Measurements from ENCODE around the gene WDR59.
A peak's percentile ranks its signal among the peaks of the same experiment; 100 is the strongest.
"Not testable (repeated sequence)": the region's sequence is repeated elsewhere in the genome, so short reads cannot be mapped to it uniquely, and the experiment has no call there.

The WDR59 gene

DNA sequence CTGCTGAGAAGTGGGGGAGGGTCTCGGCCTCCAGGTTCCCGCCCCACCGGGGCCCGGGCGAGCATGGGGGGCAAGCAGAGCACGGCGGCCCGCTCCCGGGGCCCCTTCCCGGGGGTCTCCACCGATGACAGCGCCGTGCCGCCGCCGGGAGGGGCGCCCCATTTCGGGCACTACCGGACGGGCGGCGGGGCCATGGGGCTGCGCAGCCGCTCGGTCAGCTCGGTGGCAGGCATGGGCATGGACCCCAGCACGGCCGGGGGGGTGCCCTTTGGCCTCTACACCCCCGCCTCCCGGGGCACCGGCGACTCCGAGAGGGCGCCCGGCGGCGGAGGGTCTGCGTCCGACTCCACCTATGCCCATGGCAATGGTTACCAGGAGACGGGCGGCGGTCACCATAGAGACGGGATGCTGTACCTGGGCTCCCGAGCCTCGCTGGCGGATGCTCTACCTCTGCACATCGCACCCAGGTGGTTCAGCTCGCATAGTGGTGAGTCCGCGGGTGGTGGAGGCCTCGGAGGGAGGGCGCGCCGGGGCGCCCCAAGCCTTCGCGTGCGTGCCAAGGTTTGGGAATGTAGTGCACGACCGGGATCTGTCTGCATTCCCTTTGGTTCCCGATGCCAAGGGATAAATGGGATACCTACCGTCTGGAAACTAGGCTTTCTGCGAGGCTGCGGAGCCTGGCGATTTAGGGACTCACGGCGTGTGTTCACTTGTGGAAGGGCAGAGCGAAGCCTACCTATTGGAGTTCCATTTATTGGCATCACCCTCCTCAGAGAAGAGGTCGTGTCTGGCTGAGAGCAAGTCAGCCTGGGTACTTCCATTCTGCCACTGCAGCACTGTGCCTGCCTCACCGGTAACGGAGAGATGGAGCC is 14.9 kb upstream of the WDR59 start:
- peak overlapping the region; percentile 99 for H3K9ac ChIP-seq
- no peak for TF ChIP-seq Cebpa-rat (IDR thresholded peaks at IDR 0.05)
- H3K4me1 ChIP-seq, result peaks cover 46% of the 10 kb centered on the region
- H3K27me3 ChIP-seq, result no peaks in the 10 kb centered on the region
- H3K9me3 ChIP-seq, result no peaks in the 10 kb centered on the region
- peaks cover 55% of the 10 kb centered on the region for H4K20me1 ChIP-seq
- H3K36me3 ChIP-seq, result peaks cover 18% of the 10 kb centered on the region
- H3K27ac ChIP-seq, result peak overlapping the region; percentile 99
- peak overlapping the region; percentile 97 for H3K4me2 ChIP-seq
- H3K4me3 ChIP-seq, result peak overlapping the region; percentile 99

DNA sequence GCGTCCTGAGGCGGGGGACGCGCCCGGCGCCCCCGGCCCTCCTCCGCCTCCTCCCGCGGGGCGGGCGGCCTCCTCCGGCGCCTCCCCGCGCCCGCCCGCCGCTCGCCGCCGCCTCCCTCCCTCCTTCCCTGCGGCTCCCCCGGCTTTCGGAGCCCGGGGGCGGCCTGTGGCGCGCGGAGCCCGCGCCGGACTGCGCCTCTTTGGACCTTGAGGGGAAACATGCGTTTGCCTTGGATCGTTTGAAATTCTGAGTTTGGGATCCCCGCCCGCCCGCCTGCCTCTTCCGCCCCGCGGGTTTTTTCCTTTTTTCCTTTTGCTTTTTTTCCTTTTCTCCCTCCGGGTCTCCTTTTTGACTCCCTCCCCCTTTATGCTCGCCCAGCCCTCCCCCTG is 14.3 kb upstream of the WDR59 start:
- Histone ChIP-seq H3K27me3 (no peaks in the 10 kb centered on the region), H3K4me3 (peak overlapping the region; percentile 99), H3K4me2 (peak overlapping the region; percentile 97), H3K9me3 (no peaks in the 10 kb centered on the region), H4K20me1 (peaks cover 49% of the 10 kb centered on the region), H3K4me1 (peaks cover 40% of the 10 kb centered on the region), H3K27ac (peak overlapping the region; percentile 99), H3K9ac (peak overlapping the region; percentile 99), H3K36me3 (peaks cover 12% of the 10 kb centered on the region)
- no peak for TF ChIP-seq Cebpa-rat (IDR thresholded peaks at IDR 0.05)

DNA sequence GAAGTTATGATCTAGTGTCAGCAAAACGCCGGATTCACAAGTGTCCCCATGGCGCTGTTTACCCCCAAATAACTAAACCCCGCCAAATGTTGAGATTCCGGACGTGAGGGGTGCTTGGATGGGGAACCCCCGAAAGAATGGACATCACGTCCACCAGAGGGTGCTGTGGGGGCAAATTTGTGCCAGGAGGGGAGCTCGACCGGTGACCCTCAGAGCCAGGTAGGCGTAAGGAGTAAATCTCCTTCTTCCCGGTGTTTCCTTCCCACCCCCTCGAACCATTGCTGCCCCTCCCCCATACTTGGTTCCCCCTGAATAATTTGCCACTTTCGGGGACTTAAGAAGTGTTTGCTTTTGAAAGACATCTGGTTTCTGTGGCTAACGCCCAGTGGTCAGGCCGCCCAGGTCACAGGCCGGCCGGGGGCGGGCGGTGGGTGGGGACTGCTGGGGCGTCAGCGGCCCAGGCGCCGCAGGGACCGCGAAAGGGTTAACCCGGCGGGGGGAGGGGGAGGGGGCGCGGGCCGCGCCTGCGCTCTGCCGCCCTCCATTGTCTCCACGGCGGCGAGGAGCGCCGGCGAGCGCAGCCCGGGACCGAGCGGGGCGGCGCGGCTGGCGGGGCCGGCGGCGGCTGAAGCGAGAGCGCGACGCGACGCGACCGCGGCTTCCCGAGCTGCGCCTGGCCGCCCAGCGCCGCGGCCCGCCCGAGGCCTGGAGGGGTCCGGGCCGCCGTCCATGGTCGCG is 13.7 kb upstream of the WDR59 start, which contains the start of gene ZNRF1:
ZNRF1 (plus strand) TSS at position 544 of the 738 bp plus-strand sequence. CDS start 648 bp downstream, outside the sequence.
- peak within 1 kb of the TSS; percentile 97 for H3K4me2 ChIP-seq
- peaks cover 34% of the 10 kb centered on the region for H3K4me1 ChIP-seq
- peak within 1 kb of the TSS; percentile 99 for H3K27ac ChIP-seq
- peak within 1 kb of the TSS; percentile 99 for H3K4me3 ChIP-seq
- no peak for TF ChIP-seq Cebpa-rat (IDR thresholded peaks at IDR 0.05)
- H4K20me1 ChIP-seq, result peaks cover 43% of the 10 kb centered on the region
- H3K9ac ChIP-seq, result peak within 1 kb of the TSS; percentile 99
- peaks cover 6% of the 10 kb centered on the region for H3K36me3 ChIP-seq
- H3K27me3 ChIP-seq, result no peaks in the 10 kb centered on the region
- H3K9me3 ChIP-seq, result no peaks in the 10 kb centered on the region

DNA sequence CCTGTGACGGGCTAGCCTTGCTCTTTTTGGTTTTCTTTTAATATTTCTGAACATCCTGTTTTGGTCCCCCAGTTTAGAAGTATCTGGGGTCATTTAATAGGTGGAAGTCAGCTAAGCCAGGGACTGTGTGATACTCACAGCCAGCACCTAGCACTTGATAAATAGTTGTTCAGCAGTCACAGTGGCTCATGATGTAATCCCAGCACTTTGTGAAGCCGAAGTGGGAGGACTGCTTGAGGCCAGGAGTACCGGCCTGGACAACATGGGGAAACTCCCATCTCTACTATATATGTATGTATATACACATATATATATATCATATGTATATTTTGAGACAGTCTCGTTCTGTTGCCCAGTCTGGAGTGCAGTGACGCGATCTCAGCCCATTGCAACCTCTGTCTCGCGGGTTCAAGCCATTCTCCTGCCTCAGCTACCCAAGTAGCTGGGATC is 12.1 kb upstream of the WDR59 start:
- H3K9me3 ChIP-seq, result no peaks in the 10 kb centered on the region
- no peak overlapping the region for H3K9ac ChIP-seq
- no peak overlapping the region for H3K4me2 ChIP-seq
- H3K27ac ChIP-seq, result no peak overlapping the region
- H3K27me3 ChIP-seq, result no peaks in the 10 kb centered on the region
- H3K4me3 ChIP-seq, result no peak overlapping the region
- peaks cover 28% of the 10 kb centered on the region for H4K20me1 ChIP-seq
- H3K4me1 ChIP-seq, result peaks cover 18% of the 10 kb centered on the region
- H3K36me3 ChIP-seq, result no peaks in the 10 kb centered on the region
- no peak for TF ChIP-seq Cebpa-rat (IDR thresholded peaks at IDR 0.05)

DNA sequence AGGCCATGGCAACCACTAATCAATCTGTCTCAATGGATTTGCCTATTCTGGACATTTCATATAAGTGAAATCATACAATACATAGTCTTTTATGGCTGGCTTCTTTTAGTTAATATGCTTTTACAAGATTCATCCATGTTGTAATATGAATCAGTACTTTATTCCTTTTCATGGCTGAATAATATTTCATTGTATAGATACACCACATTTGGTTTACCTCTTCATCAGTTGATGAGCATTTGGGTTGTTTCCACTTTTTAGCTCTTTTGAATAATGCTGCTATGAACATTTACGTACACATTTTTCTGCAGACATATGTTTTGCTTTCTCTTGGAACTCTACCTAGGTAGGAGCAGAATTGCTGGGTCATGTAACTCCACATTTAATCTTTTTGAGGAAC is 11.1 kb upstream of the WDR59 start:
- Histone ChIP-seq H3K4me2 (no peak overlapping the region), H3K36me3 (no peaks in the 10 kb centered on the region), H3K9me3 (no peaks in the 10 kb centered on the region), H3K27ac (no peak overlapping the region), H3K27me3 (no peaks in the 10 kb centered on the region), H3K9ac (no peak overlapping the region), H3K4me1 (peaks cover 8% of the 10 kb centered on the region), H3K4me3 (no peak overlapping the region), H4K20me1 (peaks cover 17% of the 10 kb centered on the region)
- no peak for TF ChIP-seq Cebpa-rat (IDR thresholded peaks at IDR 0.05)

DNA sequence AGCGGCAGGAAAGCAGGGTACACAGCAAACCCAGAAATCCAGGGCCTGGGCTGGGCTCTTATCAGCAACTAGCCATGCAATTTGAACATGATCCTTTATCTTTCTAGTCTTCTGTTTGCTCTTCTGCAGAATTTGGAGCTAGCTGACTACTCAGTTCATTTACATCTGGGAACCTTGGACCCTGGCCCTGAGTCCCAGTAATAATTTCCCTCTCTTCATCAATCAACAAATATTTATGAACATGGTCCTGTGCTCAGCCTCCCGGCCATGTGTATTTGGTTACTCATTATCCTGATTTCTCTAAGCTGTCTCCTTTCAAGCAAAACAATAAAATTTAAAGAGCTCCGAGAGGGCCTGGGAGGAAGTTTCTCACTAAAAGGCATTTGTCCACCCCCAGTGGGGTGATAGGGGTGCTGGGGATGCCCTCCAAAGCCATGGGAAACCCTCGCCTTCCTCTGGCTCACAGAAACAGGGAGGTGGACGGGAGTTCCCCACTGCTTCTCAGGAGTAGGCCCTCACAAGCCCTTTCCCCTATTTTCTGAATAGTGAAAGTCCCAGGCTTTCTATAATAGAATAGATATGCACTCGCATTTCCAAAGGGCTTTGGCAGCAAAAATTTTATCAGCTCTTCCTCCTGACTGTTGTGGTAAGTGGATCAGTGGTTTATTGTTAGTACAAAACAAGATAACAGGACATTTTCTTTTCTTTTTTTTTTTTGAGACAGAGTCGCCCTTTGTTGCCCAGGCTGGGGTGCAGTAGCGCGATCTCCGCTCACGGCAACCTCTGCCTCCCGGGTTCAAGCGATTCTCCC is 6.9 kb upstream of the WDR59 start:
- no peak for TF ChIP-seq Cebpa-rat (IDR thresholded peaks at IDR 0.05)
- Histone ChIP-seq H3K9me3 (no peaks in the 10 kb centered on the region), H3K27me3 (no peaks in the 10 kb centered on the region), H3K4me2 (no peak overlapping the region), H3K27ac (no peak overlapping the region), H3K4me3 (no peak overlapping the region), H4K20me1 (no peaks in the 10 kb centered on the region), H3K9ac (no peak overlapping the region), H3K36me3 (no peaks in the 10 kb centered on the region), H3K4me1 (0 out of 2 replicates have a peak, but pooled peaks cover 9% of the 10 kb centered on the region)

DNA sequence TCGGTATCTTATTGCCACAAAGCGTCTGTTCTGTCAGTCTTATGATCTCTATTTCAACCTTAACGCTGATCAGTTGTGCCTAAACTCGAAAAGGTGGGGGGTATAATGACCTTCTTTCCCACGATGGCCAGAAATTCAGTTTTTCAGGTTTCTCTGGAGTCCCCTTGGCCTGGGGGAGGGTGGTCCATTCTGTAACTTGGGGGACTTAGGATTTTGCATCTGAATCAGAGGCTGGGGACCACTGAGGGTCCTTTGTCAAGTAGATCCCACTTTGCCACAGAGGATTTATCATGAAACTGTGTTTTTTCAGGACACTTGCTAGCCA is 6.3 kb upstream of the WDR59 start:
- H3K36me3 ChIP-seq, result no peaks in the 10 kb centered on the region
- no peak overlapping the region for H3K4me3 ChIP-seq
- no peak for TF ChIP-seq Cebpa-rat (IDR thresholded peaks at IDR 0.05)
- H3K9ac ChIP-seq, result no peak overlapping the region
- no peak overlapping the region for H3K4me2 ChIP-seq
- no peak overlapping the region for H3K27ac ChIP-seq
- 0 out of 2 replicates have a peak, but pooled peaks cover 9% of the 10 kb centered on the region for H3K4me1 ChIP-seq
- no peaks in the 10 kb centered on the region for H3K27me3 ChIP-seq
- no peaks in the 10 kb centered on the region for H3K9me3 ChIP-seq
- no peaks in the 10 kb centered on the region for H4K20me1 ChIP-seq

DNA sequence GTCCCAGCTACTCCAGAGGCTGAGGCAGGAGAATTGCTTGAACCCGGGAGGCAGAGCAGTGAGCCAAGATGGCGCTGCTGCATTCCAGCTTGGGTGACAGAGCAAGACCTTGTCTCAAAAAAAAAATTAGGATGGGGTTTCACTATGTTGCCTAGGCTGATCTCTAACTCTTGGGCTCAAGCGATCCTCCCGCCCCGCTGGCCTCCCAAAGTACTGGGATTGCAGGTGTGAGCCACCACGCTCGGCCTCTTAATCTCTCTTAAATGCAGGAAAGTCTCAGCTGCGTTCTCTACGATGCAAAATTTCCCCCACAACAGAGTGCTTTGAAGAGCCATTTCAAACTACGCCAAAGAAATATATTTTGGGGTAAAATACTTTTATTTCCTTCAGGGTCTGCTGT is 5.9 kb upstream of the WDR59 start:
- H3K27me3 ChIP-seq, result no peaks in the 10 kb centered on the region
- no peak overlapping the region for H3K9ac ChIP-seq
- H3K27ac ChIP-seq, result no peak overlapping the region
- 0 out of 2 replicates have a peak, but pooled peaks cover 9% of the 10 kb centered on the region for H3K4me1 ChIP-seq
- no peak for TF ChIP-seq Cebpa-rat (IDR thresholded peaks at IDR 0.05)
- no peaks in the 10 kb centered on the region for H3K9me3 ChIP-seq
- H3K4me3 ChIP-seq, result no peak overlapping the region
- H4K20me1 ChIP-seq, result no peaks in the 10 kb centered on the region
- no peak overlapping the region for H3K4me2 ChIP-seq
- H3K36me3 ChIP-seq, result no peaks in the 10 kb centered on the region

DNA sequence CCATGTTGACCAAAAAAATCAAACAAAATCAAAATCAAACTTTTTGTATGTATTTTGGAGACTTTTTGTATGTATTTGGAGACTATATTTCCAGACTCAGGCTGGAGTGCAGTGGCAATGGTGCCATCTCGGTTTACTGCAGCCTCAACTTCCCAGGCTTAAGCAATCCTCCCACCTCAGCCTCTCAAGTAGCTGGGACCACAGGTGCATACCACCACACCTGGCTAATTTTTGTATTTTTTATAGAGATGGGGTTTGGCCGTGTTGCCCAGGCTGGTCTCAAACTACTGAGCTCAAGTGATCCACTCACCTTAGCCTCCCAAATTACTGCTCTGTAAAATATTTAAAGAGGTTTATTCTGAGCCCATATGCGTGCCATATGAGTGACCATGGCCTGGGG is 4.9 kb upstream of the WDR59 start:
- H3K9ac ChIP-seq, H3K36me3 ChIP-seq, H4K20me1 ChIP-seq, H3K4me1 ChIP-seq, H3K27ac ChIP-seq, H3K9me3 ChIP-seq, H3K4me3 ChIP-seq, H3K4me2 ChIP-seq, H3K27me3 ChIP-seq: not testable (repeated sequence)

Measured in BLaER1 (cell line).